Measurements from ENCODE around the gene SFN.

GRCh38 chr1:26900001-26900814 is 37.3 kb downstream of the SFN start, which contains the start of gene GPATCH3:
- no peak for TF ChIP-seq POLR2A (IDR thresholded peaks at IDR 0.05)
- no peak for TF ChIP-seq CTCF (IDR thresholded peaks at IDR 0.05)

All from testis (tissue), 2 donors.